Measurements from ENCODE around the gene BTG2.

Gene BTG2

GRCh38 chr1:203346060-203346768, 40.9 kb downstream of the BTG2 start:
- DNase-seq: no peak

GRCh38 chr1:203346769-203347102, 41.4 kb downstream of the BTG2 start:
- DNase-seq: no peak

- no peak for DNase-seq
These were observed 43.8 kb downstream of the BTG2 start for GRCh38 chr1:203349166-203349565.

DNA sequence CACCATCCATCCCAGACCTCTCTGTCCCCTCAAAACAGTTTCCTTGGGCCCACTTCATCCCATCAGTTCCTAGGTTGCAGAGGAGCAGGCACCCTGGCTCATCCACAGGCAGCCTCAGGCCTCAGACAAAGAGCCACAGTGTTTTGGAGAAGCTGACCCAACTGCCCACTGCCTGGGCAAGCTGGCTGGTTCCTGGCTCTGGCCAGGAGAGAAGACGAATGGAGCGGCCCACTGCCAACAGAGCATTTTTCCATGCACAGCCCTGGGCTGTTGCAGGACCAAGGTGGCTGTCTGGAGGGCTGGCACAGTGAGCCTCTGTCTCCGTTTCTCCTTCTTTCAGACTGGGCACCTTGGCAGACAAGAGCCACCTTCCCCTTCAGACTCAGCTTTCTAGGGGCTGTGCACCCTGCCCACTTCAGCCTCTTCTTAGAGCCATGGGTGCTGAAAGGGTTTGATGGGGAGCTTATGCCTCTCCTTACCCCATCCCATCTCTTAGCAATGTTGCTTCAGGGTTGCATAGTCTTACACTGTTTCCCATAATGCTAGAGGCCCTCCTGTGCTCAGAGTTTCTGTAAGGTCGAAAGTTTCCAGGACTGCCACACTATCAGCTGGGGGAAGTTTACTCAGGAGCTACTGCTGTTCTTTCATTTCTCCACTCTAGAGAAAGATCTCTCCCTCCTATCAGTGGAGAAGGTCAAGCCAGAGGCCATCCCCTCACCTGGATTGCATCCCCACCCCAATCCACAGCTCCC, 44.6 kb downstream of the BTG2 start:
- DNase-seq: no peak

GRCh38 chr1:203351037-203351625, 45.8 kb downstream of the BTG2 start, which contains the start of gene FMOD:
TSS of gene FMOD (minus strand) at chr1:203351122. CDS start at chr1:203348270, 2,852 bp downstream.
- no peak for DNase-seq

GRCh38 chr1:203353486-203353885, 48.2 kb downstream of the BTG2 start:
- no peak for DNase-seq

- no peak for DNase-seq
These were observed 48.9 kb downstream of the BTG2 start for GRCh38 chr1:203354246-203354645.

GRCh38 chr1:203359010-203359571, 53.8 kb downstream of the BTG2 start:
- DNase-seq: no peak
